Hepatocyte (in vitro differentiated cells): ENCODE results near the gene NRTN. TPM values are rescaled to one million over a fixed set of nuclear protein-coding genes. Genes with fewer than 3 reads are reported as not detected.

Source experiments
- DNase-seq: peaks from one replicate; pipeline ENCODE4 v3.0.0-alpha.2; 2016; ENCODE audit warnings: low spot score
- H2AFZ ChIP-seq: fragments of 200-600 bp; sonication (generic); 2 replicates; pipeline ENCODE4 v1.6.0; 2016; ENCODE audit warnings: antibody characterized with exemption, mild to moderate bottlenecking
- H3K27ac ChIP-seq: fragments of 200-600 bp; sonication (generic); 2 replicates; pipeline ENCODE4 v1.5.1; 2016; ENCODE audit warnings: mild to moderate bottlenecking
- H3K27me3 ChIP-seq: fragments of 200-600 bp; sonication (generic); 2 replicates; pipeline ENCODE4 v1.6.1; 2016
- H3K36me3 ChIP-seq: fragments of 200-600 bp; sonication (generic); replicated peaks from 2 replicates; pipeline ENCODE4 v1.5.1; 2016; ENCODE audit warnings: low read depth; ENCODE audit not compliant: insufficient read depth
- H3K4me1 ChIP-seq: fragments of 200-600 bp; sonication (generic); 2 replicates; pipeline ENCODE4 v1.5.1; 2016; ENCODE audit warnings: mild to moderate bottlenecking, moderate library complexity; ENCODE audit not compliant: insufficient read depth
- H3K4me2 ChIP-seq: fragments of 200-600 bp; sonication (generic); 2 replicates; pipeline ENCODE4 v1.6.0; 2016
- H3K4me3 ChIP-seq: fragments of 200-600 bp; sonication (generic); 2 replicates; pipeline ENCODE4 v1.5.1; 2016; ENCODE audit warnings: mild to moderate bottlenecking
- H3K79me2 ChIP-seq: fragments of 200-600 bp; sonication (generic); 2 replicates; pipeline ENCODE4 v1.6.0; 2017; ENCODE audit warnings: mild to moderate bottlenecking
- H3K9me2 ChIP-seq: fragments of 200-600 bp; sonication (generic); replicated peaks from 2 replicates; pipeline ENCODE4 v1.6.0; 2017; ENCODE audit warnings: mild to moderate bottlenecking; ENCODE audit not compliant: insufficient read depth
- H3K9me3 ChIP-seq: fragments of 200-600 bp; sonication (generic); 2 replicates; pipeline ENCODE4 v1.5.1; 2016; ENCODE audit warnings: low read depth, mild to moderate bottlenecking
- H4K20me1 ChIP-seq: fragments of 200-600 bp; sonication (generic); 2 replicates; pipeline ENCODE4 v1.6.0; 2016; ENCODE audit warnings: mild to moderate bottlenecking; ENCODE audit not compliant: insufficient read depth, poor library complexity, severe bottlenecking
- CTCF ChIP-seq: fragments of 200-600 bp; sonication (generic); IDR thresholded peaks from 2 replicates; pipeline ENCODE4 v1.5.1; 2016; ENCODE audit warnings: antibody characterized with exemption, mild to moderate bottlenecking; ENCODE audit not compliant: poor library complexity
- EZH2 ChIP-seq: fragments of 200-600 bp; sonication (generic); IDR thresholded peaks from 2 replicates; pipeline ENCODE4 v1.6.1; 2016; ENCODE audit warnings: antibody characterized with exemption, mild to moderate bottlenecking, borderline replicate concordance
- EZH2phosphoT487 ChIP-seq: fragments of 200-600 bp; sonication (generic); IDR thresholded peaks from one replicate; pipeline ENCODE4 v1.6.1; 2018; ENCODE audit warnings: antibody characterized with exemption, mild to moderate bottlenecking, low read depth, moderate library complexity; ENCODE audit not compliant: unreplicated experiment, severe bottlenecking
- WGBS: methylation state at CpG from one replicate; pipeline ENCODE4 v1.1.6; 2016; ENCODE audit warnings: low lambda C conversion rate; ENCODE audit errors: missing lambda C conversion rate; 5-methylcytosine and 5-hydroxymethylcytosine counted together
- polyA plus RNA-seq: library from polyadenylated mRNA; unstranded; fragments of >200 nt; fragmentation: Nextera tagmentation; extraction: Ambion mirVana; gene quantifications from 2 replicates; pipeline ENCODE4 v1.2.1, GENCODE V29; 2016
- total RNA-seq: library from RNA; depleted of rRNA; stranded (reverse); fragments of >200 nt; gene quantifications from 2 replicates; pipeline ENCODE4 v1.2.3, GENCODE V29; 2014

The NRTN gene
- total and polyA plus RNA-seq, 2 experiments from 2014 or later = 2.7 to 31.1 TPM

GRCh38 chr19:5789351-5789761, 15.5 kb upstream of the NRTN start:
- Histone ChIP-seq H3K27ac (no peak overlapping the region), H3K4me1 (peaks cover 5% of the 10 kb centered on the region), H4K20me1 (peaks cover 4% of the 10 kb centered on the region), H3K79me2 (peaks cover 4% of the 10 kb centered on the region), H3K9me2 (no peaks in the 10 kb centered on the region), H3K4me3 (no peak overlapping the region), H2AFZ (no peak overlapping the region), H3K36me3 (no peaks in the 10 kb centered on the region), H3K4me2 (no peak overlapping the region), H3K9me3 (no peaks in the 10 kb centered on the region), H3K27me3 (no peaks in the 10 kb centered on the region)
- DNase-seq = no peak
- 98% methylated on average over 38 of the region's 39 CpGs for WGBS
- TF ChIP-seq EZH2 (no peak), EZH2phosphoT487 (no peak), CTCF (no peak)

GRCh38 chr19:5789886-5790558, 14.8 kb upstream of the NRTN start:
- no peaks in the 10 kb centered on the region for H3K9me3 ChIP-seq
- H3K4me3 ChIP-seq = peak overlapping the region; percentile 11
- H3K27ac ChIP-seq = peak overlapping the region; percentile 16
- no peaks in the 10 kb centered on the region for H3K27me3 ChIP-seq
- H3K9me2 ChIP-seq = no peaks in the 10 kb centered on the region
- H3K36me3 ChIP-seq = no peaks in the 10 kb centered on the region
- H4K20me1 ChIP-seq = peaks cover 4% of the 10 kb centered on the region
- peak overlapping the region; percentile 84 for H3K4me2 ChIP-seq
- peaks cover 4% of the 10 kb centered on the region for H3K79me2 ChIP-seq
- no peak overlapping the region for H2AFZ ChIP-seq
- H3K4me1 ChIP-seq = peaks cover 5% of the 10 kb centered on the region
- TF ChIP-seq EZH2phosphoT487 (no peak), EZH2 (no peak), CTCF (no peak)
- 87% methylated on average over 26 of the region's 26 CpGs for WGBS
- no peak for DNase-seq

- Histone ChIP-seq H3K4me2 (peak within 1 kb of the TSS; percentile 84), H3K4me1 (peaks cover 5% of the 10 kb centered on the region), H3K4me3 (peak within 1 kb of the TSS; percentile 43), H3K79me2 (peaks cover 4% of the 10 kb centered on the region), H3K9me2 (no peaks in the 10 kb centered on the region), H3K36me3 (no peaks in the 10 kb centered on the region), H3K27ac (peak within 1 kb of the TSS; percentile 95), H4K20me1 (peaks cover 4% of the 10 kb centered on the region), H3K27me3 (no peaks in the 10 kb centered on the region), H2AFZ (peak within 1 kb of the TSS; percentile 50), H3K9me3 (no peaks in the 10 kb centered on the region)
- whole genome bisulfite sequencing = 12% methylated on average over 71 of the region's 72 CpGs
- TF ChIP-seq EZH2 = no peak
- no peak for TF ChIP-seq CTCF
- no peak for TF ChIP-seq EZH2phosphoT487
- peak; percentile 99 for DNase-seq
Observed at GRCh38 chr19:5790559-5791520, 14.0 kb upstream of the NRTN start, which contains the start of gene DUS3L. Gene DUS3L (minus strand): TSS chr19:5791163. CDS start chr19:5791141, 22 bp downstream.
